HepG2 (cell line): ENCODE measurements around the gene NAP1L1. TPM values are rescaled to one million over a fixed set of nuclear protein-coding genes. Genes with fewer than 3 reads are reported as not detected.

Source experiments
- ATAC-seq: fragments of 200-7000 bp; cut with Tn5 transposase; 3 replicates; pipeline ENCODE4 v1.9.1; 2020; ENCODE audit warnings: mild to moderate bottlenecking, moderate library complexity
- BruUV-seq: library from RNA; stranded (reverse); fragments of 400-500 nt; replicated peaks from 2 replicates; lab custom pipeline; 2021; lab: Mats Ljungman, UMichigan
- CTCF ChIA-PET: fragments of 300-600 bp; formaldehyde crosslinking; extraction: SDS; loops from one replicate; lab custom pipeline; 2021; ENCODE audit warnings: low total read pairs, inconsistent platforms, low intra/inter-chr PET ratio; lab: Yijun Ruan, JAX
- POLR2A ChIA-PET: fragments of 350-600 bp; sonication (Branson Sonifier 250); formaldehyde crosslinking; loops from one replicate; lab custom pipeline; 2020; ENCODE audit warnings: antibody characterized with exemption, inconsistent platforms; lab: Yijun Ruan, JAX
- DNase-seq: peaks from one replicate; pipeline ENCODE4 v3.0.0-alpha.2; 2015; ENCODE audit warnings: low spot score
- FAIRE-seq: peaks from 3 replicates; lab custom pipeline; 2011; peaks lifted over from hg19 to GRCh38; lab: Jason Lieb, UNC
- H2AFZ ChIP-seq: one replicate; pipeline ENCODE4 v1.6.1; 2011; ENCODE audit warnings: low read length, inconsistent platforms
- H3K27ac ChIP-seq: fragments of 300-600 bp; 3 replicates; pipeline ENCODE4 v1.8.0; 2011; ENCODE audit warnings: mixed run types, mild to moderate bottlenecking, mixed read lengths, low read length, inconsistent platforms; ENCODE audit not compliant: insufficient read depth; ENCODE audit errors: extremely low read length
- H3K27me3 ChIP-seq, 2 experiments: fragments of 200-600 bp in 1 of 2; 2 replicates in 1 of 2; 3 replicates in 1 of 2; pipeline versions ENCODE4 v1.6.0 to v1.8.0; 2011; ENCODE audit warnings: low read length in 2 of 2, mild to moderate bottlenecking in 2 of 2, moderate library complexity in 2 of 2, inconsistent platforms in 1 of 2; ENCODE audit not compliant: insufficient read depth in 2 of 2, control insufficient read depth in 1 of 2
- H3K36me3 ChIP-seq, 2 experiments: fragments of 200-600 bp in 1 of 2; replicated peaks in 1 of 2; 2 replicates in 1 of 2; 3 replicates in 1 of 2; pipeline versions ENCODE4 v1.5.1 to v1.8.0; 2011; ENCODE audit warnings: low read length in 2 of 2, inconsistent platforms in 1 of 2; ENCODE audit not compliant: insufficient read depth in 2 of 2, control insufficient read depth in 1 of 2
- H3K4me1 ChIP-seq: 2 replicates; pipeline ENCODE4 v1.5.1; 2012; ENCODE audit warnings: low read length, inconsistent platforms; ENCODE audit not compliant: insufficient read depth
- H3K4me2 ChIP-seq: 2 replicates; pipeline ENCODE4 v1.6.0; 2011; ENCODE audit warnings: low read depth, low read length, inconsistent platforms
- H3K4me3 ChIP-seq, 3 experiments: fragments of 200-600 bp in 1 of 3; sonication (generic), shearing (Covaris generic) in 1 of 3; replicated peaks in 1 of 3; 2 replicates each; pipeline ENCODE4 v1.5.1; 2011 to 2016; ENCODE audit warnings: low read length in 3 of 3, inconsistent platforms in 2 of 3, low read depth in 2 of 3, mild to moderate bottlenecking in 2 of 3, control low read depth in 1 of 3, mixed read lengths in 1 of 3; ENCODE audit not compliant: insufficient read depth in 1 of 3
- H3K79me2 ChIP-seq: one replicate; pipeline ENCODE4 v1.6.1; 2011; ENCODE audit warnings: low read length, inconsistent platforms; ENCODE audit not compliant: insufficient read depth
- H3K9ac ChIP-seq: 2 replicates; pipeline ENCODE4 v1.6.0; 2011; ENCODE audit warnings: mild to moderate bottlenecking, low read depth, low read length, inconsistent platforms; ENCODE audit not compliant: insufficient read depth
- H3K9me3 ChIP-seq: 2 replicates; pipeline ENCODE4 v1.5.1; 2012; ENCODE audit warnings: mild to moderate bottlenecking, low read length
- H4K20me1 ChIP-seq: 2 replicates; pipeline ENCODE4 v1.6.0; 2011; ENCODE audit warnings: inconsistent platforms, mild to moderate bottlenecking, low read length, moderate library complexity; ENCODE audit not compliant: insufficient read depth
- KDM5B ChIP-seq: sonication (generic); formaldehyde crosslinking; IDR thresholded peaks from 2 replicates; pipeline ENCODE4 v1.4.0; 2020; ENCODE audit warnings: missing genetic modification reagents, mild to moderate bottlenecking, borderline replicate concordance
- KLF9 ChIP-seq: IDR thresholded peaks from 2 replicates; pipeline ENCODE4 v1.6.1; 2016; ENCODE audit warnings: low read depth
- NFATC3 ChIP-seq: sonication (generic); formaldehyde crosslinking; IDR thresholded peaks from 2 replicates; pipeline ENCODE4 v1.5.1; 2020; ENCODE audit warnings: mild to moderate bottlenecking, missing genetic modification reagents
- PCBP2 ChIP-seq: fragments of 200-400 bp; formaldehyde crosslinking; optimal IDR thresholded peaks from 2 replicates; pipeline ENCODE3; 2018; ENCODE audit warnings: low read length, low read depth; ENCODE audit not compliant: poor library complexity, severe bottlenecking
- SRSF1 ChIP-seq: fragments of 200-400 bp; formaldehyde crosslinking; optimal IDR thresholded peaks from 2 replicates; pipeline ENCODE3; 2017; ENCODE audit warnings: mild to moderate bottlenecking, low read depth, low read length, moderate library complexity
- ZFP90 ChIP-seq: sonication (generic); formaldehyde crosslinking; IDR thresholded peaks from 2 replicates; pipeline ENCODE4 v1.8.0; 2022; ENCODE audit warnings: missing genetic modification reagents, mild to moderate bottlenecking, inconsistent platforms, borderline replicate concordance
- ZNF101 ChIP-seq: sonication (generic); formaldehyde crosslinking; IDR thresholded peaks from 2 replicates; pipeline ENCODE4 v1.4.0; 2020; ENCODE audit warnings: mild to moderate bottlenecking, low read depth, missing genetic modification reagents, borderline replicate concordance
- ZNF121 ChIP-seq: sonication (generic); formaldehyde crosslinking; IDR thresholded peaks from 2 replicates; pipeline ENCODE4 v1.5.0; 2020; ENCODE audit warnings: mild to moderate bottlenecking, missing genetic modification reagents
- ZNF124 ChIP-seq: sonication (generic); formaldehyde crosslinking; IDR thresholded peaks from 2 replicates; pipeline ENCODE4 v1.4.0; 2020; ENCODE audit warnings: missing genetic modification reagents
- ZNF773 ChIP-seq: sonication (generic); formaldehyde crosslinking; IDR thresholded peaks from 2 replicates; pipeline ENCODE4 v1.4.0; 2020; ENCODE audit warnings: missing genetic modification reagents, borderline replicate concordance
- WGBS: methylation state at CpG from one replicate; pipeline ENCODE4 v1.1.6; 2017; ENCODE audit warnings: low lambda C conversion rate; 5-methylcytosine and 5-hydroxymethylcytosine counted together
- in situ Hi-C: cut with HindIII; loops from 2 replicates; pipeline ENCODE4 v1.10.0; 2017; ENCODE audit warnings: low pct_unique_long_range_greater_than_20kb; ENCODE audit not compliant: extremely low pct_ligation_motif_present
- intact Hi-C: fragments of 100-400 bp; cut with micrococcal nuclease; formaldehyde crosslinking; loops from one replicate; pipeline ENCODE4 v1.10.0; 2022; ENCODE audit not compliant: unreplicated experiment
- polyA plus RNA-seq, 8 experiments: library from polyadenylated mRNA; depleted of rRNA in 3 of 8; stranded (reverse) in 7 of 8; unstranded in 1 of 8; fragments of >200 nt; fragmentation: Illumina TruSeq in 4 of 8; extraction: Trizol in 4 of 8; gene quantifications; 2 replicates each; pipeline versions ENCODE4 v1.2.1 to v1.2.3, GENCODE V29; 2011 to 2016; ENCODE audit warnings: low read depth in 4 of 8, missing spikeins in 1 of 8, mixed read lengths in 1 of 8; ENCODE audit not compliant: insufficient read depth in 1 of 8
- total RNA-seq, 5 experiments: library from RNA; depleted of rRNA; stranded (reverse); fragments of >200 nt; fragmentation: Illumina TruSeq; extraction: Trizol; gene quantifications; 2 replicates each; pipeline ENCODE4 v1.2.3, GENCODE V29; 2016; ENCODE audit warnings: low read depth in 1 of 5
- TF ChIP-seq, protein P1 (sequence below): sonication (generic); formaldehyde crosslinking; IDR thresholded peaks from 2 replicates; pipeline ENCODE4 v1.5.0; 2020; ENCODE audit warnings: mild to moderate bottlenecking, missing genetic modification reagents
- TF ChIP-seq, protein P2 (sequence below): sonication (generic); formaldehyde crosslinking; IDR thresholded peaks from 2 replicates; pipeline ENCODE4 v1.4.0; 2020; ENCODE audit warnings: mild to moderate bottlenecking, missing genetic modification reagents

The NAP1L1 gene
- total and polyA plus RNA-seq, 2 of the 13 experiments (the other 11 are each of a cell fraction or from before 2014, with no cell fraction given): 207 to 309 TPM

DNA sequence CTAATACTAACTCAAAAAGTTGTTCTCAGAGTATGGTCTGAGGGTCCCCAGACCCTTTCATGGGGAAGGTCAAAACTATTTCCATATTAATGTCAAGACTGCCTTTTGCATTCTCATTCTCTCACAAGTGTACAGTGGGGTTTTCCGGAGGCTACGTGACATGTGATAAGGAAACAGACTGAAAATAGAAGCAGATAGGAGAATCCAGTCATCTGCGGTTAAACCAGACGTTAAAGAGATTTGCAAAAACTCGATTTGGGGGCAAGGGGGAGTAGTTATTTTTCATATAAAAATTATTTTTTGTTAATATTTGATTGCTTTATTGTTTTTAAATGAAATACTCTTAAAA, 1.0 kb upstream of the NAP1L1 start:
- no peaks in the 10 kb centered on the region for H3K27me3 ChIP-seq
- peaks cover 43% of the 10 kb centered on the region for H3K4me1 ChIP-seq
- H3K36me3 ChIP-seq: no peaks in the 10 kb centered on the region
- DNase-seq (no peak), ATAC-seq (no peak), FAIRE-seq (no peak)
- no TSS peak for BruUV-seq
- intact Hi-C loops: loop anchor here (2.0 to 10.0 kb wide), 2 partner anchors 263 to 379 kb away; partner anchors contain the start of gene BBS10
- H4K20me1 ChIP-seq: peaks cover 23% of the 10 kb centered on the region
- ChIA-PET POLR2A (no interaction called here), CTCF (no interaction called here)
- under 1% methylated on average over 5 of the region's 5 CpGs for WGBS
- H3K9me3 ChIP-seq: no peaks in the 10 kb centered on the region
- no peak for TF ChIP-seq ZNF124 (CRISPR knock-in tag)
- peak overlapping the region; percentile 94; the same call in 1 of the 2 replicates for H3K9ac ChIP-seq
- H3K4me3 ChIP-seq: peak overlapping the region; percentile 73 to 88 (median 74); a peak in 5 of 6 replicates
- H2AFZ ChIP-seq: peak overlapping the region; percentile 67
- peaks cover 32% of the 10 kb centered on the region for H3K79me2 ChIP-seq
- H3K27ac ChIP-seq: no peak overlapping the region
- in situ Hi-C loops: no loop called here
- H3K4me2 ChIP-seq: peak overlapping the region; percentile 87

DNA sequence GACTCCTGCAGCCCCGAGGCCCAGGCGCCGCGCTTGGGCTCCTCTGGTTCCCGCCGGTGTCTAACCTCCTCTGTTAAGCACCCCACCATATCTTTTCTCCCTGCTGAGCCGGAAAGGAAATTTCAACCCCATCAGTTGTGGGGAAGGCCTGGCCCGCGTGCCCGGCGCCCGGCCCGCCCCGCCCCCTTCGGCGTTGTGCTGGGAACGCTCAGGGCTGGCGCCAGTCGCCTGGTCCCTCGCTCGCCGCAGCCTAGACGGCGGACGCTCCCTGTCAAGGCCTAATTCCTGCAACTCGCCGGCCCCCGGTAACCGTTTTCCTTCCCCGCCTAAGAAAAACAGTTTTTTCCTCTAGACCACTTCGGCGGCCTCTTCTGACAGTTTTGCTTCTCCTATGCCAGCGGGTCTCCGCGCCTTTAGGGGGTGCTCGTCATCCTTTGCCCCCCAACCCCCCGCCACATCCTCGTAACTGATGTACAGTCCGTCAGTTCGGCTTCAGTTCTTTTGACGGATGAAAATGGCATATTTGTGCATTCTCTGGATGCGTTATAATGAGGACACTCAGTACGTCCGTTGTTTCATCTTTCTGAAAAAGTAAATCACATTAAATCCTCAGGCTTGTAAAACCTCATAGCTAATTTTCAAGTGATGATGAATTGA, 506 bp upstream of the NAP1L1 start:
- ChIA-PET CTCF (no interaction called here), POLR2A (interaction anchor here (1.0 to 1.4 kb wide), 3 partner anchors 52 to 107 kb away, joined by 3 to 7 read pairs (median 3); partner anchors contain the start of gene PHLDA1)
- intact Hi-C loops (loop anchor here (2.0 to 10.0 kb wide), 3 partner anchors 72 to 380 kb away; partner anchors contain the start of gene BBS10), in situ Hi-C loops (no loop called here)
- Histone ChIP-seq H3K79me2 (peaks cover 38% of the 10 kb centered on the region), H3K9me3 (no peaks in the 10 kb centered on the region), H3K4me1 (peaks cover 48% of the 10 kb centered on the region), H3K9ac (peak overlapping the region; percentile 94; the same call in 1 of the 2 replicates), H3K27ac (peak overlapping the region; percentile 95), H3K27me3 (no peaks in the 10 kb centered on the region), H3K4me3 (peak overlapping the region; percentile 73 to 88 (median 74)), H2AFZ (no peak overlapping the region), H4K20me1 (peaks cover 28% of the 10 kb centered on the region), H3K36me3 (no peaks in the 10 kb centered on the region), H3K4me2 (peak overlapping the region; percentile 87)
- BruUV-seq: no TSS peak
- FAIRE-seq (no peak), ATAC-seq (peak; percentile 86), DNase-seq (no peak)
- WGBS: 0% methylated on average over 25 of the region's 44 CpGs
- TF ChIP-seq SRSF1 (peak; percentile 41), ZNF121 (CRISPR knock-in tag) (0 out of 2 replicates have a peak, but pooled peaks have one; percentile 20), ZNF101 (CRISPR knock-in tag) (no peak), KDM5B (no peak), KLF9 (peak; percentile 41; the same call in 1 of the 2 replicates), ZFP90 (peak; percentile 41; the same call in 1 of the 2 replicates), ZNF773 (CRISPR knock-in tag) (no peak), NFATC3 (CRISPR knock-in tag) (0 out of 2 replicates have a peak, but pooled peaks have one; percentile 9), PCBP2 (no peak)
- TF ChIP-seq, protein P1, sequence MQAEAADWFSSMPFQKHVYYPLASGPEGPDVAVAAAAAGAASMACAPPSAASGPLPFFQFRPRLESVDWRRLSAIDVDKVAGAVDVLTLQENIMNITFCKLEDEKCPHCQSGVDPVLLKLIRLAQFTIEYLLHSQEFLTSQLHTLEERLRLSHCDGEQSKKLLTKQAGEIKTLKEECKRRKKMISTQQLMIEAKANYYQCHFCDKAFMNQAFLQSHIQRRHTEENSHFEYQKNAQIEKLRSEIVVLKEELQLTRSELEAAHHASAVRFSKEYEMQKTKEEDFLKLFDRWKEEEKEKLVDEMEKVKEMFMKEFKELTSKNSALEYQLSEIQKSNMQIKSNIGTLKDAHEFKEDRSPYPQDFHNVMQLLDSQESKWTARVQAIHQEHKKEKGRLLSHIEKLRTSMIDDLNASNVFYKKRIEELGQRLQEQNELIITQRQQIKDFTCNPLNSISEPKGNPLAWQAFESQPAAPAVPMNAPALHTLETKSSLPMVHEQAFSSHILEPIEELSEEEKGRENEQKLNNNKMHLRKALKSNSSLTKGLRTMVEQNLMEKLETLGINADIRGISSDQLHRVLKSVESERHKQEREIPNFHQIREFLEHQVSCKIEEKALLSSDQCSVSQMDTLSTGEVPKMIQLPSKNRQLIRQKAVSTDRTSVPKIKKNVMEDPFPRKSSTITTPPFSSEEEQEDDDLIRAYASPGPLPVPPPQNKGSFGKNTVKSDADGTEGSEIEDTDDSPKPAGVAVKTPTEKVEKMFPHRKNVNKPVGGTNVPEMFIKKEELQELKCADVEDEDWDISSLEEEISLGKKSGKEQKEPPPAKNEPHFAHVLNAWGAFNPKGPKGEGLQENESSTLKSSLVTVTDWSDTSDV (CRISPR knock-in tag): 0 out of 2 replicates have a peak, but pooled peaks have one; percentile 36
- TF ChIP-seq, protein P2, sequence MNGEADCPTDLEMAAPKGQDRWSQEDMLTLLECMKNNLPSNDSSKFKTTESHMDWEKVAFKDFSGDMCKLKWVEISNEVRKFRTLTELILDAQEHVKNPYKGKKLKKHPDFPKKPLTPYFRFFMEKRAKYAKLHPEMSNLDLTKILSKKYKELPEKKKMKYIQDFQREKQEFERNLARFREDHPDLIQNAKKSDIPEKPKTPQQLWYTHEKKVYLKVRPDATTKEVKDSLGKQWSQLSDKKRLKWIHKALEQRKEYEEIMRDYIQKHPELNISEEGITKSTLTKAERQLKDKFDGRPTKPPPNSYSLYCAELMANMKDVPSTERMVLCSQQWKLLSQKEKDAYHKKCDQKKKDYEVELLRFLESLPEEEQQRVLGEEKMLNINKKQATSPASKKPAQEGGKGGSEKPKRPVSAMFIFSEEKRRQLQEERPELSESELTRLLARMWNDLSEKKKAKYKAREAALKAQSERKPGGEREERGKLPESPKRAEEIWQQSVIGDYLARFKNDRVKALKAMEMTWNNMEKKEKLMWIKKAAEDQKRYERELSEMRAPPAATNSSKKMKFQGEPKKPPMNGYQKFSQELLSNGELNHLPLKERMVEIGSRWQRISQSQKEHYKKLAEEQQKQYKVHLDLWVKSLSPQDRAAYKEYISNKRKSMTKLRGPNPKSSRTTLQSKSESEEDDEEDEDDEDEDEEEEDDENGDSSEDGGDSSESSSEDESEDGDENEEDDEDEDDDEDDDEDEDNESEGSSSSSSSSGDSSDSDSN (CRISPR knock-in tag): no peak
